GM19240 (cell line): ENCODE data around the gene PHTF2.

Experiments used
- DNase-seq: peaks from one replicate; pipeline ENCODE4 v3.0.0; 2011; ENCODE audit warnings: low spot score; ENCODE audit not compliant: insufficient read length

The PHTF2 gene

DNA sequence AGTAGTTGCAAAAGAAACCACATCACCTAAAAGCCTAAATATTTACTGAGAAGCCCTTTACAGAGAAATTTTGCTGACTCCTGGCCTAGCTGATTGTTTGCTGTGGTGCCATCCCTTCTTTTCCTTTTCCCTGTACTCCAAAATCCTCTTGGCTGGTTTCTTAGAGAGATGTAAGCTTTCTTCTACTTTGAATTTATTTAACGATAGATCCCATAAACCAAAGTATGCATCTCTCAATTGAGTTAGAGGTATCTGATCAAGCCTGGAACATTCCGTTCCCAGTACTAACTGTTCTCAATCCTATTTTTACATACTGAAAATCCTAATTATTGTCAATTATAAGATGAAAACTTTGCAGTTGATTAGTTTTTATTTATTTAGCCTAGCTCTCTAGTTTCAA is 6.6 kb upstream of the PHTF2 start:
- DNase-seq = no peak

DNA sequence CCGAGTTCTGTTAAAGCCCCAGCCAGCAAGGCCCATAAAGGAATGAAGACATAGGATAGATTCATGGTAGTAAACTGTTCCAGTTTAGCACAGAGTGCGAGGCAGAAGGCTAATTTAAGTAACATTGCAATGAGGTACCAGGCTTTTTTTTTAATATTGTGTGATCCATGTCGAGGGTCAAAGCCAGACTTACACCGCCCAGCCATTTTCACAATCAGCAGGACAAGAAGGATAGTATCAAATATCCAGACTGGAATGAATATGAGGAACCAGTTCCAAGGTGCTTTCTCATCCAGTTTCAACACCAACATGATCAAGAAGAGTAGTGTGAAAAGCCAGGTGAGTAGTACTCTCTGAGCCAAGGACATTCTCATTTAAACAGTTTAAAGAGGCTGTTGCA is 4.6 kb upstream of the PHTF2 start:
- no peak for DNase-seq

DNA sequence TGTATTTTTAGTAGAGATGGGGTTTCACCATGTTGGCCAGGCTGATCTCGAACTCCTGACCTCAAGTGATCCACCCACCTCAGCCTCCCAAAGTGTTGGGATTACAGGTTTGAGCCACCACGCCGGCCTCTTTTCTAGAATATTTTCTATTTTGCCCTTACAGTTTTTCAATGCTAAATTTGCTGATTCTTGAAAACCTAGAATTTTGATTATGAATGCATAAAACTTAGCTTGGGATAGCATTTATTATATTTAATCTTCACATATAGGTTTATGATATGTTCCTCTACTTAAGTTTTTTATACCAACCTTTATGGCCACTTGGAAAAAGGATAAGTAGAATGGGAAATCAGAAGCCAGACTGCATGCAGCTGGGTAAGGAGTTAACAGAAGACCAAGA is 2.5 kb upstream of the PHTF2 start:
- DNase-seq = no peak

DNA sequence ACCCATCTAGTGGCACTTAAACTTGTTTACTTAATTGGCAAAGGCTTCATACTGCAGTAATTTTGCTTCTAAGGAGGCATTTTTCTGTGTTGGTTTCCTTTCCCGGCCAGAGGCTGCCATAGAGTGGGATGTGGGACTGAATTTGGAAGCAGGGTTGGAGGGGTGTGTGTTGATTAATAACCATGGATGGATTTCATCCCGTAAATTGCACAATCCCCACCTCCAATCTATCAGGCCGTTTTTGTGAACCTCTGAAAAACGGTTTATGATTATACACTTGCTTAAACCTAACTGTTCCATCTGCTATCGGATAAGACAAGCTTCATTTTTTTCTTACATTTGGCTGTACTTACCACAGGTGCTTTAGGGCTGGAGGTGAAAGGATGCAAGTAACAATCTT is 1.6 kb upstream of the PHTF2 start:
- DNase-seq = no peak

DNA sequence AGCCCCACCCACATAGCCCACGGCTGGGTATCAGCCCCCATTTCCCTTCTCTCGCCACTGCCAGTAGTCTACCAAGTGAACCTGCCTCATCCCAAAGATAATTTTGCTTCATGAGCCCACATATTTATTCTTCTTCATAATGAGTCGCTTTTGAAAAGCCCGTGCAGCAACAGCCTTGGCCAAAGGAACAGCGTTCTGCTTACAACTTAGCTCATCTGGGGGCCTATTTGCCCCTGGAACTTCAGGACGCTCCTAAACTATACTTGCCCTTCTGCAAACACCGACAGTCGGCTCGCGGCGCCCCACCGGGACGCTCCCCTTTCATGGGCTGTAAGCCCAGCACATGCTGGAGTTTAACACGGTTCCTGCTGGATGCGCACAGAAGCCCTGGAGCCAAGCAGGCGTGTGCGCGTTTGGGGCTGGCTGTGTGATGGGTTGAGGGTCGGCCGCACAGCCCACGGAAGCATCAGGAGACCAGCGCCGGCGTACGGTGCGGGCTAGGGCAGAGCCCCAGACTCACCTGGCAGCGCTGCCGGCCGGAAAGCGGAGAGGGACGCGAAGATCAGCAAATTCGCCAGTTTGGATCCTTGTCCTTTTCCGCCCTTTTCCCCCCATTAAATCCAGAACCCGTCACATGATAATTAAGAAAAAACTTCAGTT is 709 bp upstream of the PHTF2 start:
- peak; percentile 11 for DNase-seq

DNA sequence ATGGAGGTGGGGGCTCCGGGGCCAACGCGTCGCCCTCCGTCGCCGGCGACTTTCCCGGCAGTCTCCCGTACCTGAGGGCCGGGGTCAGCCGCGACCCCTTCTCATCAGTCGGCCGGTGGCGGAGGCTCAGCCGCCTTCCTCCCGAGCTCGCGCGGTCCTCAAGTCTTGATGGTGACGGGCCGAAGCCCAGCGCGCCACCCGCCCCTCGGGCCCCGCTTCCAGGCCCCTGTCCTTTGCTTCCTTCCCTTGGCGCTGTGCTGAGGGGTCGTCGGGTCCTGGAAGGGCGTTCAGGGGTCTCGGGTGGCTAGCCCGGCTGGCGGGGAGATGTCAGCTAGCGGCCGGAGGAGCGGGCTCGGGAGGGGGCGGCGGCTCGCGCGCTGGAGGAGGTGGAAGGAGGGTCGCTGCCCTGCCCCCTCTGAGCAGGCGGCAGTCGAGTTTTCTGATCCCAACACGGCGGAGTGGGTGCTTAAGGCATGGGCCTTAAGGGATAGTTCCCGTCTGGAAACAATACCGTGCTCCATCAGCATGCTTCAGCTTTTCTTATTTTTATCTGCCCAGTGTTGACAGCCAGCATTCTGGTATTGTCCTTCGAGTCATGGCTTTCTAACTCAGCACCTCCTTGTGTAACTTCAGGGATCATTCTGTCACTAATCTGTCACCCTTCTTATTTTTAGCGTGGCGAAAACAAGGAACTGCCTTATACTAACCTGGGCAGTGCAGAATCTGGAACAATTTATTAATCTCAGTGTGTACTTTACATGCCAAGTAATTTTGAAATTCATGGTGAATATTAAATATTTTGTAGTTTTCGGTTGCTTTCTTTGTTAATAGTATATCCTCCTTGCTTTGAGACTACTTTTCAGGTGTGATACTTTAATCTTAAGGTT is 748 bp downstream of the PHTF2 start:
- DNase-seq = no peak

DNA sequence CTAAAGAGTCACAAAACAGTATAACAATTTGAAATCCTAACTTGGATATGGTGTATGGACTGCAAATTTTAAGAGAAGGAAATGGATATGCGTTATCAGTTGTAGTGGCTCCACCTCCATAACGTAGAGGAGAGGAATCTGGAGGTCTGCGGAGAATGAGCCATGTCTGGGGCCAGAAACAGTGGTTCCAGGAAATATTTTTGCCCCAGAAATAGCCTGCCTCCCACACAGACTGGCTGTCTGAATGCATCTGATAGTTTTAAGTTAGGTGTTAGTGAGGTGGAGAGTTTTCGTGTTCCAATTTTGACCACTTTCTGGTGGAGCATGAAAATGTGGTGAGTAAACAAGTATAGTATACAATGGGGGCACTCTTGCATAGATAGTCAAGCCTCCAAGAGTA is 1.6 kb downstream of the PHTF2 start:
- no peak for DNase-seq

DNA sequence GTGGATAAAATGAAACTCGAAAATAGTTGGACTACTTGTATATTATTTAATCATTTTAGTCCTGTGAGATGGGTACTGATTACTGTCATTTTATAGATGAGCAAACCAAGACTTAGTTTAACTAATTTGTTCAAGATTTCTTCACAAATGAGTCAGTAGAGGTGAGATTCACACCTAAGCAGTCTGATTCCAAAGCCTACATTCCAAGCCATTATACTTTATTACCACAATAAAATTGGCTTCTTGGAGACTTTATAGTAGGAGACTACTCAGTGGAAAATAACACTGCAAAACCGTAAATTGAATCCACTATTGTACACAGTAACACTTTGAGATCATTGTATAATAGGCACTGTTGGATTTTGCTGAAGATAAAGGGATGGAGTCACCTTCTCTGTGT is 2.2 kb downstream of the PHTF2 start:
- no peak for DNase-seq

DNA sequence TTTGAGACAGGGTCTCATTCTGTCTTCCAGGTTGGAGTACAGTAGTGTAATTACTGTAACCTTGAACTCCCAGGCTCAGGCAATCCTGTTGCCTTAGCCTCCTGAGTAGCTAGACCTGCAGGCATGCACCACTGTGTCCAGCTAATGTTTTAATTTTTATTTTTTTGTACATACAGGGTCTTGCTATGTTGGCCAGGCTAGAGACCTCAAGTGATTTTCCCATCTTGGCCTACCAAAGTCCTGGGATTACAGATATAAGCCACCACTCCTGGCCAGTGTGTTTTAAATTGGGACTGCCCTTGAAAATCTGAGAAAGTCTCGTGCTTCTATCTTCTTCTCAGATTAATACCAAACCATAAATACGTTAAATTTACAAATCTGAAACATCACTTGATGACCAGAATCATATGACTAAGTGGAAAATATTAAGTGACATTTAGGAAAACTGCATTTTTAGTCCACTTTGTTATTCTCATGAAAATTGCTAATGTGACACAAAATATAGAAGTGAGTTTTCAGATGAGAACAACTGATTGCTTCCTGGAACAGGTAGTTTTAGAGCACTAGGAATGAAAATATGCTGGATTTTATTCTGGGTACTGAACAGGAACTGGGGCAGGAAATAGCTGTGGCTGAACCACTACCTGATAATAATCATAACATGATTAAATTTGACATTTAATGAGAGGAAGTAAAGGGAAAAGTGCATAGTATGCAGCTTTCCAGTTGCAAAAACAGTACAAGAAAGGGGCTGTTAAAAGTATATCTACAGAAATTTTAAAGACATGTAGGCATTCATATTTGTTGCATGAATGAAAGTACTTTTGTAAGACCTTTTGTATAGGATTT is 4.2 kb downstream of the PHTF2 start:
- DNase-seq = no peak

DNA sequence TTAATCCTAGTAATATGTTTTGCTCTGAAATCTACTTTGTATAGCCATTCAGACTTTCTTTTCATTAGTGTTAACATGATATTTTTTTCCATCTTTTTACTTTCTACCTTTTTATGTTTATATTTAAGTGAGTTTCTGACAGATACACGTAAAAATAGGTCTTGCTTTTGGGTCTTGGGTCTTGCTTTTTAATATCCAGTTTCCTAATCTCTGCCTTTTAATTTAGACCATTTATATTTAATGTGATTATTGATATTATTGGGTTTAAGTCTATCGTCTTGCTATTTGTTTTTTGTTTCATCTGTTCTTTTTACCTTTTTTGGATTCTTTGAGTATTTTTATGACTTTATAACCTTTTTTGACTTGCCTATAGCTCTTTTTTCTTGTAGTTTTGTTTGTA is 7.9 kb downstream of the PHTF2 start:
- DNase-seq = no peak

DNA sequence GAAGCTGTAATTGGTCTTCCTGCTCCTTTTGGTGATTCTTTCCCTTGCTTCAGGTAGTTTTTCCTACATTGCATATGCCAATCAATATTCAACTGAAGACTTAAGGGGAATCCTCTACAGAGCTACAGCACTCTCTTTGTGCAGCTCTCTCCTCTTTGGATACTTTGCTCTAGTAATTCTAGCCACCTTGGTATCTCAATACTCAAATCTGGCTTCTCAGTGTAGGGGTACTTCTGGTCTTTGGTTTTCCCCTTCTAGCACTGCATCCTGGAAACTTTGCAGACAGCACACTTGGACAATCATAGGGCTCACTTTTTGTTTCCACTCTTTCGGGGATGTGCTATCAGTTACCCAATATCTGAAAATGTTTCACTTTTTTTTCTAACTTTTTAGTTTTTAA is 9.9 kb downstream of the PHTF2 start:
- DNase-seq = no peak

DNA sequence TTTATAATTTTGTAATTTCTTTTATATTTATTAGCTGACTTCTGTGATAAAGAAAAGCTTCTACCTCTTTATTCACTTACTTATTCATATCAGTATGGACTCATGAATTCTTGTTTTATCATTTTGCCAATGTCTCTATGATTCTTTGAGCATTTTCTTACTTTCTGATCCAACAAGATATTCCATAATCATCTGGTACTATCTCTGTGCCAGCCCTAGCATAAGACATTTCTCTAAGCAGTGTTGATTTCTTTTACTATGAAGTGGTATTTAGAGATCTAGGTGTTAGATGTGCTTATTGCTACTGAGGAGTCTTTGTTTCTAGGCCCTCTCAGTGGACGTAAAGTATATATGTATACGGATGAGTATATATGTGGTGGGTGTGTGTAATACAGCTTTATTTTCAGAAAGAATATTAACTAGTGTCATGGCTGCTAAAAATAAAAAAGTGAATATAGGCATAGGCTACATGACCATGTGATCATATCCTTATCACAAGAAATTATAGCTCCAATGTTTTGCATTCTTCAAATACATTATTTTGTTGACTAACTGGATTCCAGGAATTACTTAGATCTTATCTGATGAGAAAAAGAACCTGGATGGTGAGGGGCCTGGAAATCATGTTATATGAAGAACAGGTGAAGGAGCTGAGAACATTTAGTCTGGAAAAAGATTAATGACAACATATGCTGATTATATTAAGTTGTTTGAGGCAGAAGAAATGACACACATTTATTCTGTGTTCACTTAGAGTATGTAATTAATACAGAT is 13.1 kb downstream of the PHTF2 start:
- DNase-seq = no peak

DNA sequence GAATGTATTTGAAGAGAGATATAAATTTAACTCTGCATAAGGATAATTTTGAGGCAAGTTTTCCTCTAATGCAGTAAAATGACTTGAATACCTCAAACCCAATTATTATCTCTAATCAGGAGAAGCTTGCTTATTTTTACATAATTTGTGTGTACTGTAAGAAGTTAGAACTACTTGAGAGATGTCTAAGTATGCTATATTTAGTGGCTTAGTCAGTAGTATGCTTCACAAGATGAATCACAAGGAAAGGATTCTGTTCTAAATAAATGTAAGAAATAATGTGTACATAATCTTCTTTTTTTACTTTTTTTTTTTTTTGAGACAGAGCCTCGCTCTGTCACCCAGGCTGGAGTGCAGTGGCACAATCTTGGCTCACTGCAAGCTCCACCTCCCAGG is 13.7 kb downstream of the PHTF2 start:
- DNase-seq = no peak

DNA sequence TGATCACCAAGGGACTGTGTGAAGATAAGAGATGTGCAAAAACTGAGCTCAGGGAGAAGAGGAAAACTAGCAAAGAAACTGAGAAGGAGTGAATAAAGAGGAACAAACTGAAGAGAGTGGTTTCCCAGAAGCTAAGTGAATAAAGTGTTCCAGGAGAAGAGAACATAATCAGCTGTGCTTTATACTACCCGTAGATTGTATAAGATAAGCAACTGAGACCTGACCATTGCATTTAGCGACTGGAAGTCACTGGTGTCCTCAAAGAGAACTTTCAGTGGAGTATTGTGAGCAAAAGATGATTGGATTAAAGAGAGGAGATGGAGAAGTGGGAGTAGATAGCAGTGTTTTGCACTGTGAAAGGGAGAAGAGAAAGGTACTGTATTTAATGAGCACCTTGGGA is 14.6 kb downstream of the PHTF2 start:
- no peak for DNase-seq

DNA sequence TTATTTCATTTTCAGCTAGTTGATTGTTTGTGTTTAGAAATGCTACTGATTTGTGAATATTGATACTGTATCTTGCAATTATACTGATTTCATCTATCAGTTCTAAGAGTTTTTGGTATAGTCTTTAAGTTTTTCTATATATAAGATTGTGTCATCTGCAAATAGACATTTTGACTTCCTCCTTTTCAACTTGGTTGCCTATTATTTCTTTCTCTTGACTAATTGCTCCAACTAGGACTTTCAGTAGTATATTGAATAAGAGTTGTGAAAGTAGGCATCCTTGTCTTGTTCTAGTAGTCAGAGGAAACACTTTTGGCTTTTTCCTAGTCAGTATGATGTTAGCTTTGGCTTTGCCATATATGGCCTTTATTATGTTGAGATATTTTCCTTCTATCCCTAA is 20.4 kb downstream of the PHTF2 start:
- no peak for DNase-seq

DNA sequence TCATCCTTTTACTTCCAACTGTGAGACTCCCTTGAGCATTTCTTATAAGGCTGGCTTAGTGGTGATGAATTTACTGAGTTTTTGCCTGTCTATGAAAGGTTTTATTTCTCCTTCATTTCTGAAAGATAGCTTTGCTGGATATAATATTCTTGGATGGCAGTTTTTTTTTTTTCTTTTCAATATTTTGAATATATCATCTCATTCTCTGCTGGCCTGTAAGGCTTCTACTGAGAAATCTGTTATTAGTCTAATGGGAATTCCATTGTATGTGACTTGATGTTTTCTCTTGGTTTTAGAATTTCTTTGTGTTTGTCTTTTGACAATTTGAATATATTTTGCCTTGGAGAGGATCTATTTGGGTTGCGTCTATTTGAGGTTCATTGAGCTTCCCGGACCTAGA is 22.4 kb downstream of the PHTF2 start:
- no peak for DNase-seq

DNA sequence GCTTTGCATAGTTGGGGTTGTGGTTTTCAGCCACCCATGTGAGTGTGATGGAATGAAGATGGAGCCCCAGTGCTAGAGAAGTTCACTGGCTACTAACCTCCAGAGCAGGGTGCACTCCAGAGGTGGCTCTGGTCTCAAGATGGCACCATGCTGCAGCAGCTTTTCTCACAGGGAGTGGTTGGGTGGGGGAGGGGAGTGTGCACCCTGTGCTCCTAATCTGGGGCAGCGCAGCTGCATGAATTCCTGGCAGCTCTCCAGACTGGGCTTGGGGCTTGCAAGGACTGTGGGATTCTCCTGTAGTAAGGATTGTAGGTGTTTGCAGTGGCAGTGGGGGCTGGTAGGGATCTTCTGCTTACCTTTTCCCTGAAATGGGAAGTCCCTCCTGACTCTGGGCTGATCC is 23.7 kb downstream of the PHTF2 start:
- DNase-seq = no peak

DNA sequence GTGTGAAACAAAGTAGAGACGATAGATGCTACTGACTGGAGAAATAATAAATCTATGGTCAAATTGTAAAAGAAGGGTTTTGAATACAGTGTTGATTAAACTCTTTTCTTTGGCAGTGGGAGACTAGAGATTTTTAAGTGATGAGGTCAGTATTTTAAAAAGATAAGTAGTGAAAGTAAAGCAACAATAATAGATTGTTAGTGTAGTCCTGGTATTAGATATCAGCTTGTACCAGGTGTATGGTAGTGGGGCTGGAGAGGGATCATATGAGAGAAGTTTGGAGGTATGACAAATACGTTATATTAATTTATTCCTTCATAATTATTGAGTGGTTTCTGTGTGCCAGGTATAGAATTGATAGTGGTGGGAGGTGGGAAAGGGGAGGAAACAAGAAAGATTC is 25.2 kb downstream of the PHTF2 start:
- DNase-seq = no peak

DNA sequence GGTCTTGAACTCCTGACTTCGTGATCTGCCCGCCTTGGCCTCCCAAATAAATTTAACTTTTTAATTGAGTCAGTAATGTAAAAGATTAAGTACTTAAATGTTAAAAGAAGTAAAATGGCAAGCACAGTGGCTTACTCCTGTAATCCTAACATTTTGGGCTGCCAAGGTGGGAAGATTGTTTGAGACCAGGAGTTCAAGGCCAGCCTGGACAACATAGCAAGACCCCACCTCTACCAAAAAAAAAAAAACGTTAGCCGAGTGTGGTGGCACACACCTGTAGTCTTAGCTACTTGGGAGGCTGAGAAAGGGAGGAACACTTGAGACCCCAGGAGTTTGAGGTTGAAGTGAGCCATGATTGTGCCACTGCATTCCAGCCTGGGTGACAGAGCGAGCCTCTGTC is 26.1 kb downstream of the PHTF2 start:
- DNase-seq = no peak

DNA sequence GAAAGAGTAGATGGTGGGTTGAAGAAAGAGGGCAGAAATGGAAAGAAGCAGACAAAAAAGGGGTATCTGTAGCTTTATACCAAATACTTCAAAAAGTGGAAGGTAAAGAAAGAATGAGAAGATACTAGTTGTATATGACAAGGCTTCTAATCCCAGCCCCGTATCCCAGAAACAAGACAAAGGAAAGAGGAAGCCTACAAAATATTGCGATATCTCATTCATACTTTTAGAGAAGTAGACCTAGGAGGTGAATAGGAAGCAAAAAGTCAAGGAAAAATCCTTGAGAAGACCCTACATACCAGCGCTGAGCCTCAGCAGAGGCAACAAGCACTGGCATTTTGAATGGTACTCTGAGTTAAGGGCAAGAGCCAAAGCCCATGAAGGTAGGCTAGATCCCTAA is 26.6 kb downstream of the PHTF2 start:
- no peak for DNase-seq

DNA sequence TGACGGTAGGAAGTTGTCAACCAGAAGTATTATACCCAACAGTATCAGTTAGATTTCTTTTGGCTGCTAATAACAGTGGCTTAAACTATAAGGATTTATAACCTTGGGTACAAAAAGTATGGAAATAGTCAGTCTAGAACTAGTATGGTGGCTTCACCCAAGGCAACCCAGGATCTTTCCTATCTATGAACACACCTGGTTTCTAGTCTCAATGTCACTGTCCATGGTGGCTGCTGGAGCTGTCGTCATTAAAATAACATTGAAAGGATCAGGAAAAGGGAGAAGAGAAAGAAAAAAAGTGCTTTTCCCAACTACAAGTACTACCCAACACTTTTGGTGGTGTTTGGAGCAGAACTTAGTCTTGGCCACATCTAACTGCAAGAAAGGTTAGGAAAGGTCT is 27.7 kb downstream of the PHTF2 start:
- no peak for DNase-seq
